Measurements from ENCODE around the gene FSTL3.

- TF ChIP-seq CTCF (IDR thresholded peaks at IDR 0.05) (no peak), EZH2 (IDR thresholded peaks at IDR 0.05) (no peak)
Observed at GRCh38 chr19:703329-703650, 27.1 kb downstream of the FSTL3 start.
